Stimulated activated CD8-positive, alpha-beta memory T cell treated with anti-CD3 and anti-CD28 coated beads, Interleukin-7, amount 100 ng/mL, for 24 hours (primary cell): ENCODE results near the gene ETDA.
"Not testable (repeated sequence)": the region's sequence is repeated elsewhere in the genome, so short reads cannot be mapped to it uniquely, and the experiment has no call there.

ENCODE experiments used
- DNase-seq: peaks from one replicate; pipeline ENCODE4 v3.0.0-alpha.2; 2020; ENCODE audit warnings: low read depth

The ETDA gene

DNA sequence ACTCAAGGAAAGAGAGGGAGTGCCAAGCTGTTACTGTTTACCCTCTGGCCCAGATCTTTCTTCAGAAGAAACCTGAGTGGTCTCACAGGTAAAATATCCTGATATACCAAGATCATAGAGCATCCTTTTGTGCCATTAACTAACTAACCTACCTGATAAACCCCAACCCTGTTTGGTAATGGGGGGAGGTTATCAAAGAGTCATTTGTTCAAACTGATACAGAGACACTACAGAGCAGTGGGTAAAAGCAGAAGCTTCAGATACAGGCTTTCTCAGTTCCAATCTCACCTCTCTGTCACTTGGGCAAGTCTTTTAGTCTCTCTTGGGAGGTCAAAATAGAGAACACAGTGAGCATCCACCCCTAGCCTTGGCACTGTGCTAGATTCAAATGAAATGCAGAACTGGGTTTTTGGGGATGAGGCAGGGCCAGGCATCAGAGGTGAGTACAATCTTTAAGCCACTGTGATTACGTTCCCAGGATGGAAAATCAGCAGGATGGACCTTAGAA, at the start of gene ETDA:
TSS of gene ETDA (plus strand) at position 51 of the 508 bp plus-strand sequence. CDS start 1,216 bp downstream, outside the sequence.
- DNase-seq: not testable (repeated sequence)

DNA sequence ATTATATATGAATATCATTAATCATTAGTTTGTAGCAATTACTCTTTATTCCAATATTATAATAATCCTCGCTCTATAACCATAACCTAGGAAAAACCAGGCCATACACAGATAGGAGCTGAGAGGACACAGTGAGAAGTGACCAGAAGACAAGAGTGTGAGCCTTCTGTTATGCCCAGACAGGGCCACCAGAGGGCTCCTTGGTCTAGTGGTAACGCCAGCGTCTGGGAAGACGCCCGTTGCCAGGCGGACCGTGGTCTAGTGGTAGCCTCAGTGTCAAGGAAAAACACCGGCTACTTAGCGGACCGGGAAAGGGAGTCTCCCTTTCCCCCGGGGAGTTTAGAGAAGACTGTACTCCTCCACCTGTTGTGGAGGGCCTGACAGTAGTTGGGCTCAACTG, 45.4 kb upstream of the ETDA start:
- not testable (repeated sequence) for DNase-seq

DNA sequence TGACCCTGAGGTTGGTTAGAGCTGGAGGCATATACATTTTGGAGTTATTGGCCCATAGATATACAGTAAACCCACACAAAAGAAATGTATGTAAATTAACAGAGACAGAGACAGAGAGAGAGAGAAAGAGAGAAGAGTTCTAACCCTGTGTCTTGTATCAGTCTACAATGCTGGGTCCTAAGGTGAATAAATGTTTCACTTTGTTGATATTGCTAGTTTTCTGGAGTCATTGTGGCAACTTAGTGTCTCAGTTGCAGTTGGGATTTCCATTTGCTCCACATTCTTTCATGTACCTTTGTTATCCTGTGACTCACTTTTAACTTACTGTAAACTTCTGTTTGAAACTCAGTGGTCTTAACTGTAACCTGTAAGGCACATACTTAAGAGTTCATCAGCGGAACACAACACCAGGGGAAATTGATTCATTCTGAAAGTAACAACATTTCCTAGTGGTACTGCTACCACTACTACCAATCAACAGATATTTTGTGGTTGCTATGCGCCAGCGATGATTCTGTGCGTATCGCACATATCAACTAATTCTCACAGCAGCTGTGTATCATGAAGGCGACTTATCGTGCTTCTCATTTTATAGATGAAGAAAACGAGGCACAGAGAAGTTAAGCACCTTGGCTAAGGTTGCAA, 38.5 kb upstream of the ETDA start:
- no peak for DNase-seq

DNA sequence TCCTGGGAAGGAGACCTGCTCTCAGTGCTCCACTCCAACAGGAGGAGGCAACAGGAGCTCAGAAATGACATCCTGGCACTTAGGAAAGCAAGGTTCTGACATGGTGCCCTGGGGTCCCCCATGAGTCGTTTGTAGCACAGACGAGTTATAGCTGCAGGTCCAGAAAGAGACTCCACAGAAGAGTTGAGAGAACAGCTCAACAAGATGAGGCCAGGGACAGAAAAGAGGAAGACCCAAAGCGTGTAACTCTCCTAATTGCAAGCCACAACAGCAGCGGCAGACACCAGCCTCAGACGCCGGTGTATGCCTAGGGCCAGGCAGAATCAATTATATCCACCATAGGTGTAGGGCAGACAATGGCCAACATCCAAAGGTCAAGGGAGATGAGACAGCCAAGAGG, 5.9 kb upstream of the ETDA start:
- not testable (repeated sequence) for DNase-seq

DNA sequence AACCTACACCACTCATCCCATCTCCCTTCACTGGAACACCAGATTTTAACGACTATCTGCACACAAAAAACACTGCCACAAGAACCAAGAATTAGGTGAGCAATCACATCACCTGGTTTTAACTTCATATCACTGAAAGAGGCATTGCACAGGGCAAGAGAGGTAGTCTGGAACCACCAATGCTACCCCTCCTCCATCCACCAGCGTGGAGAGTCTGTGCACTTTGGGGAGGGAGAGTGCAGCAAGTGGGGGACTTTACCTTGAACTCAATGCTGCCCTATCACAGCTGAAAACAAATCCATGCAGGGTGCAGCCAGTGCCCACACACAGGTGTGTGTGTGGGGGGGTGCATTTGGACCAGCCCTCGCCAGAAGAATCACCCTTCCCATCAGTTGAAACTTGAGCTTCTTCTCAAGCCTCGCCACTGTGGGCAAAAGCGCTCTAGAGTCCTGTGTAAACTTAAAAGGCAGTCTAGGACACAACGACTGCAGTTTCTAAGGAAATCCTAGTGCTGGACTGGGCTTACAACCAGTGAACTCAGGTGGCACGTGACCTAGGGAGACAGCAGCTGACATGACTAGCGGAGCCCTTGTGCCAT, 4.3 kb downstream of the ETDA start:
- DNase-seq: not testable (repeated sequence)

DNA sequence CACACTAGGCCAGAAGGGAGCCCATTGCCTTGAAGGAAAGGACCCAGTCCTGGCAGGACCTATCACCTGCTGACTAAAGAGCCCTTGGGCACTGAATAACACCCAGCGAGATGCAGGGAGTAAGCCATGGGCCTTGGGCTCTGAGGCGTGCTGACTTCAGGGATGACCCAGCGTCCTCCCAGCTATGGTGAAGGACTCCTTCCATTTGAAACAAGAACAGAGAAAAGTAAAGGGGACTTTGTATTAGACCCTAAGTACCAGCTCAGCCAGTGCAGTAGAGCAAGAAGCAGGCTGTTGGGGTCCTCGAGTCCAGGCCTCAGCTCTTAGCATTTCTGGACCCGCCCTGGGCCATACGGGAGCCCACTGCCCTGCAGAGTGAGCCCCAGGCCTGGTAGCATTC, 5.1 kb downstream of the ETDA start:
- no peak for DNase-seq

DNA sequence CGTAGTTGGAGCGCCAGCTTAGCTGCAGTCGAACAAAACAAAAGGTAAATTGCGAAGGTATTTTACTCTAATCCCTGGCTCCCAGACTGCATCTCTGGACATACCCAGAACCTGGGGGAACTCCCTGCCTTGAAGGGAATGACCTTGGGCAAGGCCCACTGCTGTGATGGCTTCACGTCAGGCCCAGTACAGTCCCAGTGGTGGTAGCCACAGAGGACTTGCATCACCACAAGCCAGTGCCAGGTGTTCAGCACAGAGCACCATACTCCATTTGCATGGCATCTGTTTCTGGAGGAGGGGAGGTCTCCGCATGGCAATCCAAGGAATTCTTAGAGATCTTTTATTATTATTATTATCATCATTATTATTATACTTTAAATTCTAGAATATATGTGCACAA, 5.6 kb downstream of the ETDA start:
- no peak for DNase-seq

DNA sequence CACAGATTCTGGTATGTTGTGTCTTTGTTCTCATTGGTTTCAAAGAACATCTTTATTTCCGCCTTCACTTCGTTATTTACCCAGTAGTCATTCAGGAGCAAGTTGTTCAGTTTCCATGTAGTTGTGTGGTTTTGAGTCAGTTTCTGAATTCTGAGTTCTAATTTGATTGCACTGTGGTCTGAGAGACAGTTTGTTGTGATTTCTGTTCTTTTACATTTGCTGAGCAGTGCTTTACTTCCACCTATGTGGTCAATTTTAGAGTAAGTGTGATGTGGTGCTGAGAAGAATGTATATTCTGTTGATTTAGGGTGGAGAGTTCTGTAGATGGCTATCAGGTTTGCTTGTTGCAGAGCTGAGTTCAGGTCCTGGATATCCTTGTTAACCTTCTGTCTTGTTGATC, 9.1 kb downstream of the ETDA start:
- DNase-seq: not testable (repeated sequence)

DNA sequence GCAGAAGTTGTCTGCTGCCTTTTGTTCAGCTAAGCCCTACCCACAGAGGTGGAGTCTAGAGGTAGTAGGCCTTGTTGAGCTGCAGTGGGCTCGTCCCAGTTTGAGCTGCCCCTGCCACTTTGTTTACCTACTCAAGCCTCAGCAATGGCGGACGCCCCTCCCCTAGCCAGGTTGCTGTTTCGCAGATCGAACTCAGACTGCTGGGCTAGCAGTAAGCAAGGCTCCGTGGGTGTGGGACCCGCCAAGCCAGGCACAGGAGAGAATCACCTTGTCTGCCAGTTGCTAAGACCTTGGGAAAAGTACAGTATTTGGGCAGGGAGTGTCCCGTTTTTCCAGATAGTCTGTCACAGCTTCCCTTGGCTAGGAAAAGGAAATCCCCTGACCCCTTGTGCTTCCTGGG, 11.5 kb downstream of the ETDA start:
- DNase-seq: not testable (repeated sequence)

DNA sequence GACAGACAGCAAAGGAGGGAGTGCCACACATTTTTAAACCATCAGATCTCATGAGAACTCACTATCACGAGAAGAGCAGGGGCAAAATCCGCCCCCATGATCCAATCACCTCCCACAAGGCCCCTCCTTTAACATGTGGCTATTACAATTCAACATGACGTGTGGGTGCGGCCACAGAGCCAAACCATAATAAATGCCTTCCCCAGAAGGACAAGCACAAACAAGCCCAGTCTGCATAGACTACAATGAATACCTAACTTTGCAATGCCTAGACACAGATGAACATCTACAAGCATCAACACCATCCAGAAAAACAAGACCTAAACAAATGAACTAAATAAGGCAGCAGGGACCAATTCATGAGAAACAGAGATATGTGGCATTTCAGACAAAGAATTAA, 12.3 kb downstream of the ETDA start:
- DNase-seq: no peak

DNA sequence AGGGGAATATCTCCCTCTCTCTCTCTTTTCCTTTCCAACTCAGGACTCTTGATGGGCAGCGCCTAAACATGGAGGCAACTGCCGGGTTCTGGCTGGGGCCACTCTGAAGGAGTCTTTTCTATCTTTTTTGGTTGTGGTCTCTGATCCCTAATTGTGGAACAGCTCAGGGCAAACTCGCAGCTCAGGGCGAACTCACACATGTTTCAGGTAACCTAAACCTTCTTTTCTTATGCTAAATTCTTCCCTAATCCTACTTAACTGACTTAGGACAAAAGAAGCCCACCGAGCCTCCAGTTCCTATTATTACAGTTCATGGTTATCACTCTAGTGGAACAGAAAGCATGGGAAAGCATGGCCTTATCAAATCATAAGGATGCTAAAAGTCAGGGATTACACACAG, 21.3 kb downstream of the ETDA start:
- DNase-seq: no peak

DNA sequence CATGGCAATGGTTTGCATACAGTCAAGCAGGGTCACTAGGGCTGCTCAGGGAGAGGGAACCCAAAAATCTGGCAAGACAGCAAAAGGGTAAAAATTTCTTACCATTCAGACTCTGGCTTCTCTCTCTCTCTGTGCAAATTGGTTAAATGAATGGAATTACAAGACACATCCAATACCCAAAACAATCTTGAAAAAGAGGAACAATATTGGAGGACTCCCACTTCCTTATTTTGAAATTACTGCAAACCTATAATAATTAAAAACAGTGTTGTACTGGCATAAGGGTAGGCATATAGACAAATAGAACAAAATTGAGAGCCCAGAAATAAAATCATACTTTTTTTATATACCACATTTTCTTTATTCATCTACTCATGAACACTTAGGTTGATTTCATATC, 24.1 kb downstream of the ETDA start:
- DNase-seq: no peak

DNA sequence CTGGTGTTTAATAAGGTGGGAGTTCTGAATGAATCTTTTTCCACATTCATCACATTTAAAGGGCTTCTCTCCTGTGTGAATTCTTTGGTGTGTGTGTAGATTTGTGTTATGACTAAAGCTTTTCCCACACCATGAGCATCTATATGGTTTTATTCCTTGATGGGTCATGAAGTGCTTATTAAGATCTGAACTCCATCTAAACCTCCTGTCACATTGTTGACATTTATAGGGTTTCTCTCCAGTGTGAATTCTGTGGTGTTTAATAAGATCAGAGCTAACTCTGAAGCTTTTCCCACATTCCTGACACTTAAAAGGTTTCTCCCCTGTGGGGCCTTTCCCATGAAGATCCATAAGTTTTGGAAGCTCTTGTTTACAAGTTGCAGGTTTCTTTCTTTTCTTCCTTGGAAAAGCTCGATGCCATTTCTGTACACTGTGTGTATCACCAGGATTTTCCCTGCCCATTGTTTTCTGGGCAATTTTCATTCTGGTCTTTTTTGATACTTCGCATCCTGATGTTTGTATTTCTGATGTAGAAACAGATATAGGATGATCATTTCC, 35.5 kb downstream of the ETDA start:
- no peak for DNase-seq

DNA sequence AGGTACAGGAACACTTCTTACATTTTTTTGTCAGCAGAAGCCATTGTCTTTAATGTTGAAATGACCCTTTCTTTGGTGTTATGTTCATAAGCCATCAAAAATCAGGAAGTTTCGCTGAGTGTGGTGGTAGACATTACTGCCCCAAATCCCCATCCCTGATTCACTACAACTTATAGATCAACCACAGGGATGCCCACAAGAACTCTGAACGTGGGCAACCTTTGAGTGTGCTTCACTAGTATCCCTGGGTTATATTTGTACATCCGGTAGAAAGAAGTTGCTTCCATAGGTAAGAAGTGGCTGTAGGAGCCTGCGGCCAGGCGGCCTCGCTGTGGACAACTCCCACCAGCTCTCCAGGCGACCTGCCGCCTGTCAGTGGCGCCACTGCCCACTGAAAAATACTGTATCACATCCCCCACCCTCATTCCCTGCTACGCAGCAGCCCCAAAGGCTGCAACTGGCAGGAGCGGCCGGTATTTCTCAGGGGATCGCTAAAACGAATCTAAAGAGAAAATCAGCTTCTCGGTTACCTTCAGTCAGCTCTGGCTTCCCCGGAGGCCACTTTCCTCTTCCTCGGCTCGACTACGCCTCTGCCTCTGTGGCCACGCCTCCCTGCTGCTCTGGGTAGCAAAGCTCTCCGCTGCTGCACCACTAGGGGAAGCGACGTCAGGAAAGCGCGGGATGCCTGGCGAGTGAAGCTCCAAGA, 43.5 kb downstream of the ETDA start:
- DNase-seq: peak; percentile 16

DNA sequence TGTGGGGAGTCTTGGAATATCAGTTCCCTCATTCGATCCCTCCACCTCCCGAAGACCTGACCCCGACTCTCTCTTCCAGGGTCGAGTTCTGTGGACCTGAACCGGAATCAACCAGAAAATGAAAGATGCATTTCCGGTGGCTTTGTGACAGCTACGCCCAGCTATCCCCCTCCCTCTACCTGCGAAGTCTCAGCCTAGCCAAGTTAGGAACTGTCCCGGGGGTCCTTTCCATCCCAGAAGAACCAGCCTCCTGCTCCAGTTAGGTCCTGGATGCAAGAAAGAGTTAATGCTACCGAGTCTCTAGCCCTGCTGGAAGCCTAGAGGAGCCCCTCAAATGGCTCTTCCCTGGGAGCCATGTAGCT, 44.1 kb downstream of the ETDA start:
- no peak for DNase-seq

DNA sequence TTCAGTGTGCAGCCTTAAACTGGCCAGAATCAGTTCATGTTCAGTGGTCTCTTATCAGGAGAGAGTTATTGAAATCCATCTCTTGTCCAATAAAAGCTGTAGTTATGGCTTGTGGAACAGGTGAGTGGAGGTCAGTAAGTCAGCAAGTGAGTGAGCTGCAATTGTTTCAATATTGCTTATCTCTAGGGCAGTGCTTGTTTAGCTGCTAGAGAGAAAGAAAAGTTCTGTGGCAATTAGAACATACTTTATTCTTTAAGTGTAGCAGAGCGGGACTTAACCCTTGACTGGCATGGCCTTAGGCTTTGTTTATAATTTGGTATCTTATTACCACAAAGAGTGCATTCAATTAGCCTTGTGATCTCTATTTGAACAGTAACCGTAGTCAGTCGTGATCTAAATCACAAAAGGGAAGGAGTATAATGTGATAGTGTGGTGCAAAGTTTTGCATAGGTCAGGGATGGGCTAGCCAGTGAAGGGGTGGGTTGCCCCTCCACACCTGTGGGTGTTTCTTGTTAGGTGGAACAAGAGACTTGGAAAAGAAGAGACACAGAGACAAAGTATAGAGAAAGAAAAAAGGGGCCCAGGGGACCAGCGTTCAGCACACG, 50.5 kb downstream of the ETDA start:
- no peak for DNase-seq
